Activated CD8-positive, alpha-beta T cell treated with anti-CD3 and anti-CD28 coated beads for 36 hours (primary cell): ENCODE data around the gene TCF4. TPM values are rescaled to one million over a fixed set of nuclear protein-coding genes. Genes with fewer than 3 reads are reported as not detected.

Source experiments
- ATAC-seq: fragments of 200-7000 bp; cut with Tn5 transposase; one replicate; pipeline ENCODE4 v1.10.0; 2021; ENCODE audit warnings: mild to moderate bottlenecking, moderate library complexity
- CTCF ChIA-PET: fragments of 350-600 bp; sonication (Branson Sonifier 250); formaldehyde crosslinking; loops from one replicate; lab custom pipeline; 2021; ENCODE audit warnings: antibody characterized with exemption; lab: Charles Lee
- POLR2A ChIA-PET: fragments of 350-600 bp; sonication (Branson Sonifier 250); formaldehyde crosslinking; loops from one replicate; lab custom pipeline; 2021; ENCODE audit warnings: antibody characterized with exemption; lab: Charles Lee
- DNase-seq: peaks from one replicate; pipeline ENCODE4 v3.0.0-alpha.2; 2020
- H3K27ac Mint-ChIP-seq: one replicate; pipeline ENCODE4 v1.8.0; 2021; ENCODE audit warnings: mild to moderate bottlenecking, mixed read lengths
- H3K27me3 Mint-ChIP-seq: one replicate; pipeline ENCODE4 v1.8.0; 2021; ENCODE audit warnings: mixed read lengths
- H3K36me3 Mint-ChIP-seq: one replicate; pipeline ENCODE4 v1.8.0; 2021; ENCODE audit warnings: low read depth, mixed read lengths
- H3K4me1 Mint-ChIP-seq: one replicate; pipeline ENCODE4 v1.8.0; 2021; ENCODE audit warnings: low read depth, mixed read lengths
- H3K4me3 Mint-ChIP-seq: one replicate; pipeline ENCODE4 v1.8.0; 2021; ENCODE audit warnings: mild to moderate bottlenecking, moderate library complexity, mixed read lengths
- H3K9me3 Mint-ChIP-seq: one replicate; pipeline ENCODE4 v1.8.0; 2021; ENCODE audit warnings: mixed read lengths
- CTCF ChIP-seq: fragments of 200-600 bp; IDR thresholded peaks from one replicate; pipeline ENCODE4 v1.8.0; 2022; ENCODE audit warnings: antibody characterized with exemption, mild to moderate bottlenecking
- intact Hi-C: fragments of 100-400 bp; cut with micrococcal nuclease; formaldehyde crosslinking; loops from one replicate; pipeline ENCODE4 v1.10.0; 2022
- total RNA-seq, 2 experiments: library from RNA; stranded (reverse); gene quantifications; one replicate each; pipeline ENCODE4 v1.2.3, GENCODE V29; 2021

Gene TCF4
- total RNA-seq, 2 experiments from 2014 or later, result 1.2 to 1.4 TPM

DNA sequence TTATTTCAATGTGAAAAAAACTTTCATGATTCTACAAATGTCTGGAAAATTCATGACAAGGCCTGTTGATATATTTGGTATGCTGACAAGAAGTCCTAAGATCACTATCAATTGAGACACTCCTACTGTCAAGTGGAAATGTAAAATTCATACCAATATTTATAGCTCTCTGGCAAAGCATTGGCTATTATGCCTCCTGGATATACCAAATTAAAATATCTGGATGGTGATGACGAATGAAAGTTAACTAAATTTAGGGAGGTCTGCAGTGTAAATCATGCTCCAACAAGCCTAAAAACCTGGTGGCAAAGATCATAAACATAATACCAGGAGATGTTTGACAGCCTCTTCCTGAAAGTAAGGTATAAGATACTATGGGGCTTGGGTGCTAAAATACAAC, 41.1 kb upstream of the TCF4 start:
- CTCF ChIA-PET, result no interaction called here
- H3K9me3 Mint-ChIP-seq, result peaks cover 4% of the 10 kb centered on the region
- H3K27me3 Mint-ChIP-seq, result peaks cover 2% of the 10 kb centered on the region
- ATAC-seq, result no peak
- H3K4me1 Mint-ChIP-seq, result no peaks in the 10 kb centered on the region
- DNase-seq, result no peak
- no peak overlapping the region for H3K4me3 Mint-ChIP-seq
- H3K27ac Mint-ChIP-seq, result no peak overlapping the region
- POLR2A ChIA-PET, result no interaction called here
- H3K36me3 Mint-ChIP-seq, result no peaks in the 10 kb centered on the region
- no peak for TF ChIP-seq CTCF
- intact Hi-C loops, result no loop called here

DNA sequence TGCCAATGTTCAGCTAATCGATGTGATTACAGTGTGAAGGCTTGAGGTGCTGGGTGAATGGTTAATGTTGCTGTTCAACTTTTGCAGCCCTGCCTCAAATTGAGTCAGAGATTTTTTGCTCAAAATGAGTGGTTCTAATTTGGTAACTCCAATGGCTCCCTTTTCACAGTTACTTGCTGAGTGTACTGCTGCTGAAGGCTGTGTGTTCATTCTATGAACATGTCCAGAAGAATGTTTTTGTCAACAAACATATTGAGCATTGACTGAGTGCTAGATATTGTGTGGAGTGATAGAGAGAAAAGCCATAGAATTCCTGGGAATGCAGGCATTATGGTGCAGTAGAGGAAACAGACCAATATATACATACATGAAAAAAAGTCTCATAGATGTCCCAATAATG, 39.0 kb upstream of the TCF4 start:
- TF ChIP-seq CTCF, result no peak
- Mint-ChIP-seq H3K4me3 (no peak overlapping the region), H3K9me3 (peaks cover 3% of the 10 kb centered on the region), H3K4me1 (no peaks in the 10 kb centered on the region), H3K27me3 (peaks cover 2% of the 10 kb centered on the region), H3K27ac (no peak overlapping the region), H3K36me3 (no peaks in the 10 kb centered on the region)
- no peak for ATAC-seq
- intact Hi-C loops, result no loop called here
- DNase-seq, result no peak
- CTCF ChIA-PET, result no interaction called here
- POLR2A ChIA-PET, result no interaction called here

DNA sequence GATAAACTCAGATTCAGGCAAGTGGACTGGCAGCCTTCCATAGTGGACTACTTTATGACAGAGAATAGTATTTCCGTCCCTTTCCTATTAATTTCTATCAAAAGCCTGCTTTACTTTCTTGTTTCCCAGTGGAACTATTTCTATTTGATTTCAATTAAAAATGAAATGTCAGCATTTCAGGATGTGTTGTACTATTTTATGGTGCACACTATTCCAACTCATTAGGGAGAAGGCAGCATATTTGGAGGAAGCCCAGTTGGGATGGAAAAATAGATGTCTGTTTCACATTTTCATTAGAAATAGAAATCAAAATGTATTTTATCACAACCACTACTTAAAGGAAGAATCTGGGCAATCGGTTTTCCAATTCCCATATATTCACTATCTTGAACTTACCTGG, 37.9 kb upstream of the TCF4 start:
- H3K4me3 Mint-ChIP-seq, result no peak overlapping the region
- no peak overlapping the region for H3K27ac Mint-ChIP-seq
- H3K9me3 Mint-ChIP-seq, result no peaks in the 10 kb centered on the region
- TF ChIP-seq CTCF, result no peak
- peaks cover 2% of the 10 kb centered on the region for H3K27me3 Mint-ChIP-seq
- CTCF ChIA-PET, result no interaction called here
- intact Hi-C loops, result no loop called here
- ATAC-seq (no peak), DNase-seq (no peak)
- POLR2A ChIA-PET, result no interaction called here
- no peaks in the 10 kb centered on the region for H3K36me3 Mint-ChIP-seq
- H3K4me1 Mint-ChIP-seq, result no peaks in the 10 kb centered on the region

GRCh38 chr18:55623626-55624025, 35.6 kb upstream of the TCF4 start:
- TF ChIP-seq CTCF, result no peak
- Mint-ChIP-seq H3K36me3 (no peaks in the 10 kb centered on the region), H3K27me3 (peaks cover 2% of the 10 kb centered on the region), H3K4me1 (no peaks in the 10 kb centered on the region), H3K9me3 (peaks cover 2% of the 10 kb centered on the region), H3K27ac (no peak overlapping the region), H3K4me3 (no peak overlapping the region)
- ChIA-PET CTCF (no interaction called here), POLR2A (no interaction called here)
- intact Hi-C loops, result no loop called here
- DNase-seq, result no peak
- ATAC-seq, result no peak

DNA sequence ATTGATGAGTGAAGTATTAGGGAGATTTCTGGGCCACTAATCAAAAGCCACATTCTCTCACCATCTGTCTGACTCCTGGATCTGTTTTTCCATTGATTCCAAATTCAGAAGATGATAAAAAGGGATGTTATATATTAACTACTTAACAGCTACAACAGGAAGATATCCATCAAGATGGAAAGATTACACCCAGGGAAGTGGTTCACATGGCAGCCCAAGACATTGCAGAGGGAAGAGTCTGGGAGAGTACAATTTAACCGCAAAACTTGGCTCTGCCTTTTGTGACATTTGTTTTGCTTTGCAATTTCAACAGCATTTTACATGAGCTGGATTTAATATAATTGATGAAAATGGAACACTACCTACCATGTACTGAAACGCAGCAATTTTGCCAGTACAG, 22.5 kb upstream of the TCF4 start:
- H3K27ac Mint-ChIP-seq, result no peak overlapping the region
- no peaks in the 10 kb centered on the region for H3K9me3 Mint-ChIP-seq
- DNase-seq (no peak), ATAC-seq (no peak)
- CTCF ChIA-PET, result no interaction called here
- TF ChIP-seq CTCF, result no peak
- no peaks in the 10 kb centered on the region for H3K4me1 Mint-ChIP-seq
- no peaks in the 10 kb centered on the region for H3K36me3 Mint-ChIP-seq
- intact Hi-C loops, result no loop called here
- no peak overlapping the region for H3K4me3 Mint-ChIP-seq
- no peaks in the 10 kb centered on the region for H3K27me3 Mint-ChIP-seq
- POLR2A ChIA-PET, result no interaction called here
